BJ (cell line): Measurements from ENCODE around the gene SLC2A5. TPM values are rescaled to one million over a fixed set of nuclear protein-coding genes. Genes with fewer than 3 reads are reported as not detected.
A peak's percentile ranks its signal among the peaks of the same experiment; 100 is the strongest.

Experiments used
- CTCF ChIA-PET: fragments of 350-600 bp; formaldehyde crosslinking; extraction: SDS; loops from one replicate; lab custom pipeline; 2021; ENCODE audit warnings: antibody characterized with exemption, inconsistent platforms; lab: Yijun Ruan, JAX
- POLR2A ChIA-PET: fragments of 300-600 bp; sonication (Branson Sonifier 250); formaldehyde crosslinking; extraction: SDS; loops from one replicate; lab custom pipeline; 2021; ENCODE audit warnings: antibody characterized with exemption; lab: Charles Lee
- DNase-seq: peaks from one replicate; pipeline ENCODE4 v3.0.0-alpha.2; 2011; ENCODE audit warnings: low read depth
- H3K27me3 ChIP-seq: 2 replicates; pipeline ENCODE4 v1.6.0; 2011; ENCODE audit warnings: low read length; ENCODE audit not compliant: control insufficient read depth, insufficient read depth
- H3K36me3 ChIP-seq: 2 replicates; pipeline ENCODE4 v1.5.1; 2011; ENCODE audit warnings: low read length; ENCODE audit not compliant: control insufficient read depth, insufficient read depth
- H3K4me3 ChIP-seq: 2 replicates; pipeline ENCODE4 v1.5.1; 2011; ENCODE audit warnings: low read depth, mild to moderate bottlenecking, control low read depth, low read length
- CTCF ChIP-seq: IDR thresholded peaks from 2 replicates; pipeline ENCODE4 v1.5.1; 2011; ENCODE audit warnings: low read depth, mild to moderate bottlenecking, control low read depth, inconsistent platforms, low read length, moderate library complexity; ENCODE audit not compliant: insufficient read depth
- polyA plus RNA-seq: library from polyadenylated mRNA; depleted of rRNA; stranded (reverse); fragments of >200 nt; gene quantifications from 2 replicates; pipeline ENCODE4 v1.2.3, GENCODE V29; 2011

SLC2A5 gene
- polyA plus RNA-seq, 1 experiment, result 0.16 TPM

- CTCF ChIA-PET, result interaction anchor here (1.1 to 1.4 kb wide), 3 partner anchors 15 to 100 kb away, joined by 3 to 4 read pairs (median 4); no protein-coding TSS in a partner anchor
- POLR2A ChIA-PET, result no interaction called here
- Histone ChIP-seq H3K27me3 (no peaks in the 10 kb centered on the region), H3K36me3 (no peaks in the 10 kb centered on the region), H3K4me3 (no peak overlapping the region)
- no peak for TF ChIP-seq CTCF
- no peak for DNase-seq
These were observed 6.6 kb downstream of the SLC2A5 start for GRCh38 chr1:9062846-9063245.

GRCh38 chr1:9062021-9062471 is 7.4 kb downstream of the SLC2A5 start:
- H3K27me3 ChIP-seq, result no peaks in the 10 kb centered on the region
- ChIA-PET CTCF (interaction anchor here (0.6 to 1.4 kb wide), 6 partner anchors 14 to 99 kb away, joined by 3 to 5 read pairs (median 4); no protein-coding TSS in a partner anchor), POLR2A (no interaction called here)
- no peak for DNase-seq
- no peak for TF ChIP-seq CTCF
- no peaks in the 10 kb centered on the region for H3K36me3 ChIP-seq
- no peak overlapping the region for H3K4me3 ChIP-seq

- Histone ChIP-seq H3K27me3 (no peaks in the 10 kb centered on the region), H3K36me3 (no peaks in the 10 kb centered on the region), H3K4me3 (no peak overlapping the region)
- ChIA-PET CTCF (interaction anchor here (0.6 to 1.4 kb wide), 5 partner anchors 14 to 98 kb away, joined by 3 to 5 read pairs (median 4); no protein-coding TSS in a partner anchor), POLR2A (no interaction called here)
- TF ChIP-seq CTCF, result no peak
- no peak for DNase-seq
These were observed 8.0 kb downstream of the SLC2A5 start for GRCh38 chr1:9061252-9061960.

- CTCF ChIA-PET, result no interaction called here
- TF ChIP-seq CTCF, result no peak
- POLR2A ChIA-PET, result interaction anchor here (0.7 kb wide), 1 partner anchor 31 kb away, joined by 3 read pairs; no protein-coding TSS in a partner anchor
- no peak overlapping the region for H3K4me3 ChIP-seq
- H3K27me3 ChIP-seq, result no peaks in the 10 kb centered on the region
- H3K36me3 ChIP-seq, result no peaks in the 10 kb centered on the region
- no peak for DNase-seq
These were observed 9.3 kb downstream of the SLC2A5 start for GRCh38 chr1:9059891-9060744.

- CTCF ChIA-PET, result interaction anchor here (0.6 to 2.2 kb wide), 10 partner anchors 8 to 1002 kb away, joined by 3 to 9 read pairs (median 4); partner anchors contain the start of gene SLC2A7
- DNase-seq, result no peak
- POLR2A ChIA-PET, result no interaction called here
- no peaks in the 10 kb centered on the region for H3K36me3 ChIP-seq
- peak; percentile 63 for TF ChIP-seq CTCF
- no peak overlapping the region for H3K4me3 ChIP-seq
- no peaks in the 10 kb centered on the region for H3K27me3 ChIP-seq
These were observed 11.0 kb downstream of the SLC2A5 start for GRCh38 chr1:9058465-9058864.
